Measurements from ENCODE around the gene GUCY1A2. TPM values are rescaled to one million over a fixed set of nuclear protein-coding genes. Genes with fewer than 3 reads are reported as not detected.

GUCY1A2 gene
- total RNA-seq, 2 donors from 2014 or later: 0.77 to 1.2 TPM

DNA sequence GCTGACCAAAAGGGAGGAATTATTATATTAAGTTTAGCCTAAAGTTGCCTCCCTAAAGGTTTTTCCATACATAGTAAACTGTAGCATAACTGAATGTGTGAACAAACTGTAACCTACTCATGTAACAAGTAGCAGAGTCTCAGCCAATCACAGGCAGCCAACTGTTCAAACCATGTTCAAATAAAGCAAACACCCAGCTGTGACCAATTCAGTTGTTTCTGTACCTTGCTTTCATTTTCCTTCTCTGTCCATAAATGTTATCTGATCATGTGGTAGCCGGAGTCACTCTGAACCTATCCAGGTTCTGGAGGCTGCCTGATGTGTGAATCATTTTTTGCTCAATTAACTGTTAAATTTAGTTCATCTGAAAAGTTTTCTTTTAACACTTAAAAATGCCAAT is 373.5 kb downstream of the GUCY1A2 start:
- no peaks in the 10 kb centered on the region for H3K36me3 ChIP-seq
- no peak overlapping the region for H3K9ac ChIP-seq (ENCODE audit: low read depth in 2 of 2, low read length in 2 of 2)
- TF ChIP-seq, protein P1, sequence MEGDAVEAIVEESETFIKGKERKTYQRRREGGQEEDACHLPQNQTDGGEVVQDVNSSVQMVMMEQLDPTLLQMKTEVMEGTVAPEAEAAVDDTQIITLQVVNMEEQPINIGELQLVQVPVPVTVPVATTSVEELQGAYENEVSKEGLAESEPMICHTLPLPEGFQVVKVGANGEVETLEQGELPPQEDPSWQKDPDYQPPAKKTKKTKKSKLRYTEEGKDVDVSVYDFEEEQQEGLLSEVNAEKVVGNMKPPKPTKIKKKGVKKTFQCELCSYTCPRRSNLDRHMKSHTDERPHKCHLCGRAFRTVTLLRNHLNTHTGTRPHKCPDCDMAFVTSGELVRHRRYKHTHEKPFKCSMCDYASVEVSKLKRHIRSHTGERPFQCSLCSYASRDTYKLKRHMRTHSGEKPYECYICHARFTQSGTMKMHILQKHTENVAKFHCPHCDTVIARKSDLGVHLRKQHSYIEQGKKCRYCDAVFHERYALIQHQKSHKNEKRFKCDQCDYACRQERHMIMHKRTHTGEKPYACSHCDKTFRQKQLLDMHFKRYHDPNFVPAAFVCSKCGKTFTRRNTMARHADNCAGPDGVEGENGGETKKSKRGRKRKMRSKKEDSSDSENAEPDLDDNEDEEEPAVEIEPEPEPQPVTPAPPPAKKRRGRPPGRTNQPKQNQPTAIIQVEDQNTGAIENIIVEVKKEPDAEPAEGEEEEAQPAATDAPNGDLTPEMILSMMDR (IDR thresholded peaks at IDR 0.05): no peak
- intact Hi-C loops (cut with DNase I): no loop called here
- H3K4me1 ChIP-seq: no peaks in the 10 kb centered on the region
- no peak overlapping the region for H3K4me3 ChIP-seq
- no peaks in the 10 kb centered on the region for H3K27me3 ChIP-seq
- DNase-seq: no peak
- no peaks in the 10 kb centered on the region for H3K9me3 ChIP-seq
- no peak overlapping the region for H3K27ac ChIP-seq

- Histone ChIP-seq H3K9ac (ENCODE audit: low read depth in 2 of 2, low read length in 2 of 2) (no peak overlapping the region), H3K9me3 (no peaks in the 10 kb centered on the region), H3K4me1 (no peaks in the 10 kb centered on the region), H3K36me3 (no peaks in the 10 kb centered on the region), H3K27me3 (no peaks in the 10 kb centered on the region), H3K27ac (no peak overlapping the region), H3K4me3 (no peak overlapping the region)
- intact Hi-C loops (cut with DNase I): no loop called here
- no peak for DNase-seq
- TF ChIP-seq, protein P1 (IDR thresholded peaks at IDR 0.05): no peak
Observed at GRCh38 chr11:106642331-106642730, 375.9 kb downstream of the GUCY1A2 start.

GRCh38 chr11:106632283-106632682 is 386.0 kb downstream of the GUCY1A2 start:
- intact Hi-C loops (cut with DNase I): no loop called here
- TF ChIP-seq, protein P1 (IDR thresholded peaks at IDR 0.05): no peak
- DNase-seq: no peak
- no peaks in the 10 kb centered on the region for H3K27me3 ChIP-seq
- no peak overlapping the region for H3K9ac ChIP-seq (ENCODE audit: low read depth in 2 of 2, low read length in 2 of 2)
- H3K9me3 ChIP-seq: no peaks in the 10 kb centered on the region
- H3K27ac ChIP-seq: no peak overlapping the region
- H3K4me1 ChIP-seq: no peaks in the 10 kb centered on the region
- H3K4me3 ChIP-seq: no peak overlapping the region
- H3K36me3 ChIP-seq: no peaks in the 10 kb centered on the region

DNA sequence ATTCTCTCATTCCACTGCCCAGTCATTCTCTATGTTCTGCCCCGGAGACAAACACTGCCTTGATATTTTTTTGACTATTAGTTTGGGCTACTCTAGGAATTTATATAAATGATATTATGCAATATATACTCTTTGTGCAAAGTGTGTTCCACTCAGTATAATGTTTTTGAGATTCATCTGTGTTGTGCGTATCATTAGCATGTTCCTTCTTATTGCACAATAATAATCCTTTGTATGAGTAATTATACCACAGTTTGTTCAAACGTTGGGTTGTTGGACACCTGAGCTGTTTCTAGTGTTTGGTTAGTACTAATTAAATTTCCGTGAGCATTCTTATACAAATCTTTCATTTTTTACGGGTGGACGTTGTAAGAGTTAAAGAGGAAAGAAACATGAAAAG is 390.6 kb downstream of the GUCY1A2 start:
- Histone ChIP-seq H3K27ac (no peak overlapping the region), H3K9me3 (no peaks in the 10 kb centered on the region), H3K4me1 (no peaks in the 10 kb centered on the region), H3K36me3 (no peaks in the 10 kb centered on the region), H3K27me3 (no peaks in the 10 kb centered on the region), H3K9ac (ENCODE audit: low read depth in 2 of 2, low read length in 2 of 2) (no peak overlapping the region), H3K4me3 (no peak overlapping the region)
- TF ChIP-seq, protein P1 (IDR thresholded peaks at IDR 0.05): no peak
- intact Hi-C loops (cut with DNase I): no loop called here
- DNase-seq: no peak

GRCh38 chr11:106625566-106625965 is 392.7 kb downstream of the GUCY1A2 start:
- Histone ChIP-seq H3K36me3 (no peaks in the 10 kb centered on the region), H3K9me3 (no peaks in the 10 kb centered on the region), H3K27me3 (no peaks in the 10 kb centered on the region), H3K4me1 (no peaks in the 10 kb centered on the region), H3K9ac (ENCODE audit: low read depth in 2 of 2, low read length in 2 of 2) (no peak overlapping the region), H3K27ac (no peak overlapping the region), H3K4me3 (no peak overlapping the region)
- TF ChIP-seq, protein P1 (IDR thresholded peaks at IDR 0.05): no peak
- intact Hi-C loops (cut with DNase I): no loop called here
- no peak for DNase-seq

DNA sequence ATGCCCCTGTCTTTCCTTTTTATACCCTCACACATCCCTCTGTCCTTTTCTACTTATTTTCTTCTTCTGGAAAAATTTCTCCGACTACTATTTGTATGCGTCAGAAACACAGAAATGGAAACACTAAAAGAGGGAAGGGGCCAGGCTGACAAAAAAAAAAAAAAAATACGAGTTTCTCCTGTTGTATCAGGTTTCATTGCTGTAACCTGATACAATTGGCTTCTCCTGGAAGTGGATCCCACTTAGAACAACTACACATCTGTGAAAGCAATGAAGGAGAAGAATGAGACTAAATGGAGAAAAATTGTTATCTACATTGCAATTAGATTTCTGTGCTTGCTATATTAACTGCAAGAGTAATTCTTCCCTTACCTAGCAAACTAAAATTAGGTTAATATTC is 393.9 kb downstream of the GUCY1A2 start:
- Histone ChIP-seq H3K36me3 (no peaks in the 10 kb centered on the region), H3K27ac (no peak overlapping the region), H3K9ac (ENCODE audit: low read depth in 2 of 2, low read length in 2 of 2) (no peak overlapping the region), H3K9me3 (no peaks in the 10 kb centered on the region), H3K4me3 (no peak overlapping the region), H3K4me1 (no peaks in the 10 kb centered on the region), H3K27me3 (no peaks in the 10 kb centered on the region)
- DNase-seq: no peak
- TF ChIP-seq, protein P1 (IDR thresholded peaks at IDR 0.05): no peak
- intact Hi-C loops (cut with DNase I): no loop called here
